ENCODE results near the gene SGMS1.
A peak's percentile ranks its signal among the peaks of the same experiment; 100 is the strongest.

Gene SGMS1

DNA sequence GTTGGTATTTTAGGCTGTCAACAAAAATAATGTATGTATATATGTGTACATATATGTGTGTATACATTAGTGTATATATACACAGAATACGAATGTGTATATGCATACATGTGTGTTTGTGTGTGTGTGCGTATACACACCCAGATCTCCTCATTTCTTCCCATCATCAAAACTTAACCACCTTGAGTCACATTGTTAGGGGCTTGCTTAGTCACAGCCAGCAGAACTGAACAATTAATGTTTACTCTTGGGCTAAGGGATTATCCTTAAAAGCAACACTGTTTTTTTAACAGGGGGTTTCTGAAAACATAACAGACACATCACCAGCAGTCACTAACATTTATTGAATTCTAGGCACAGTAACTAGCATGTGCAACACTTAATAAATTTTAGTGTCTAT, 289.5 kb downstream of the SGMS1 start:
- DNase-seq (ENCODE audit: low read depth) = no peak

- no peak for DNase-seq (ENCODE audit: low read depth)
Observed at GRCh38 chr10:50333872-50334271, 289.9 kb downstream of the SGMS1 start.

GRCh38 chr10:50332108-50332842, 291.5 kb downstream of the SGMS1 start:
- DNase-seq (ENCODE audit: low read depth) = no peak

GRCh38 chr10:50331486-50331885, 292.3 kb downstream of the SGMS1 start:
- no peak for DNase-seq (ENCODE audit: low read depth)

- DNase-seq (ENCODE audit: low read depth) = peak; percentile 73
Observed at GRCh38 chr10:50326757-50327701, 296.7 kb downstream of the SGMS1 start.

- no peak for DNase-seq (ENCODE audit: low read depth)
Observed at GRCh38 chr10:50326172-50326555, 297.6 kb downstream of the SGMS1 start.

GRCh38 chr10:50325449-50326171, 298.1 kb downstream of the SGMS1 start:
- DNase-seq (ENCODE audit: low read depth) = peak; percentile 82

GRCh38 chr10:50324680-50325393, 298.9 kb downstream of the SGMS1 start:
- no peak for DNase-seq (ENCODE audit: low read depth)

DNA sequence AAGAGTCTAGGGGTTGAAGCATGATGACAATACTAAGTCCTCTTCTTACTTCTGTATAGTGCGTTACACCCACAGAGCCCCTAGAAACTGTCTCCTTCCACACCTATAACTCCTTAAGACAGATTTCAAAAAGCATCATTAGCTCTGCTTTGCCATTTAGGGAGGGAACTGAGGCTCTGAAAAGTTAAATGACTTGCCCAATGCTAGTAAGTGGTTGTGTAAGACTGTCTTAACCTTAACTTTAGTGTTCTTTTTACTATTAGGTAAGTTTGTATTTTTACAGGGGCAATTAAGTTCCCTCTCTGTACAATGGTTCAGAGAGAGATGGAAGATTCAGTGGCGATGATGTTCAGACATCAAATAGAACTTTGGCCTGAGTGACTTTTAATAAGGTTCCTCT, 299.7 kb downstream of the SGMS1 start:
- no peak for DNase-seq (ENCODE audit: low read depth)

GRCh38 chr10:50322077-50322476, 301.7 kb downstream of the SGMS1 start:
- DNase-seq (ENCODE audit: low read depth) = no peak

GRCh38 chr10:50318129-50318528, 305.6 kb downstream of the SGMS1 start:
- no peak for DNase-seq (ENCODE audit: low read depth)

DNA sequence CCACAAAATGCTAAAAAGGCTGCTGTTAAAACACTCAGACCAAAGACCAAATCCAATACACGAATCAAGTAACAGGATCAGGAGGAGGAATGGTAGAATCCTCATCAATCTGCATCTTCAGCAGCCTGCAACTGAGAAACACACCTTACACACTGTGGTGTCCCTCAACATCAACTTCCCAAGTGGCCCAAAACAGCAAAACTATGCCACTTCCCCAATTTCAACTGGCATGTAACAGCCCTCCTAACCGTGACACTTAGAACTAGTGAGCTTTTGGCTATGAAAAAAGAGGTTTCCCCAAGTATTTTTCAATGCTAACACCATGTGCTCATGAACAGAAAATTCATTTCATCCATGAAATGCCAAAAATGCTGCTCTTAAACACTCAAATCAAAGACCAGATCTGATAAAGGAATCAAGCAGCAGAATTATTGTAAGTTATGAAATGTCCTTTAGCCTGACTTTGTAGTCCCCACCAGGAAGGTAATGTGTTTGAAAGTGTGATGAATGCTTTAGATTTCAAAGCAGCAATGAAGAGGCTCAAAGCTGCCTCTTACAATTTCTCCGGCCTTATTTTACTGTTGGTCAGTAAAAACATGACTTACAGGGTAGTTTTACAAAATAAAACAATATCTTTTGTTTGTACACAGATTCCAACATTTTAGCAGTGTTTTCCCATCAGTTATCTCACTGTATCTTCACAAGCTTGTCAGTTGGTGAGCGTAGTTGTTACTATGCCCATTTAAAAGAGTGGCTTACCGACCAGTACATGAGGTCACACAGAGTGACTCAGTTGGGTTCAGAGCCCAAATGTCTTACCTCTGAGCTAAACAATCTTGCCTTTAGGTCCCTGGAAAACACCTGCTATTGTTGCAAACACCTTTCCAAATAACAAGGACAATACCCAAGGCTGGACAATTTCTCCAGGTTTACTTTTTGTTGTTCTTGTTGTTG, 306.8 kb downstream of the SGMS1 start:
- DNase-seq (ENCODE audit: low read depth) = no peak

DNA sequence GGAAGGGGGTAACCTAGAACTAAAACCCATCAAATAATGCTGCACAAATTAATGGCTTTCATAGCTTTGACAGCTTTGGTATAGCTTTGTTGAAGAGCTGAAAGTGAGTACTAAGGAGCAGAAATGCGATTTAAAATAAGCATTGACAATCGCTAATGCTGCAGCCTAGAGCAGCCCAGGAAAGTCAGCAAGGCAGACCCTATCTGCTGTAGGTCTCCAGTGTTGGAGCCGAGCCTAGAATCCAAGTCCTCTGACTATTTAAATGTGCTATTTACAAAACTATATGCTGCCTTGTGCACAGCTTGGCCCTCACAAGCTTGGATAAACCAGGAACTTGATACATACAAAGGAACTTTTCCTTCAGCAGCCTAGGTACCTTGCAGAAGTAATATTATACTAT, 307.6 kb downstream of the SGMS1 start:
- no peak for DNase-seq (ENCODE audit: low read depth)

DNA sequence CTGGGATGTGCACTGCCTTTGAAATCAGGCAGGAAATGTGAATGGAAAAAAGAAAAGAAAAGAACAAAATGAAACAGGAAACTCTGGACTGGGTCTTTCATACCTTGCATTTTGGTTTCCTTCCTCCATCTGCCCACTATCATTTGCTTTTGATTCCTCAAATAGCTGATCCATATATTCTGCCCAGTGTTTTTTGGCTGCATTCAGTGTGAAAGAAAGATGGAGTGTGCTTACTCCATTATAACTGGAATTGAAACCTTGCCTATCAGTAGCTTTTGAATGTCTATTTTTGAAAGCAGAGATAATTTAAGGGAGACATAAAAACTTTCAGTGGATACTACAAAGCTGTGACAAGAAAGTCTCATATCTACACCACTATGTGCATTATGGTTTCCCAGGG, 308.3 kb downstream of the SGMS1 start:
- DNase-seq (ENCODE audit: low read depth) = no peak

DNA sequence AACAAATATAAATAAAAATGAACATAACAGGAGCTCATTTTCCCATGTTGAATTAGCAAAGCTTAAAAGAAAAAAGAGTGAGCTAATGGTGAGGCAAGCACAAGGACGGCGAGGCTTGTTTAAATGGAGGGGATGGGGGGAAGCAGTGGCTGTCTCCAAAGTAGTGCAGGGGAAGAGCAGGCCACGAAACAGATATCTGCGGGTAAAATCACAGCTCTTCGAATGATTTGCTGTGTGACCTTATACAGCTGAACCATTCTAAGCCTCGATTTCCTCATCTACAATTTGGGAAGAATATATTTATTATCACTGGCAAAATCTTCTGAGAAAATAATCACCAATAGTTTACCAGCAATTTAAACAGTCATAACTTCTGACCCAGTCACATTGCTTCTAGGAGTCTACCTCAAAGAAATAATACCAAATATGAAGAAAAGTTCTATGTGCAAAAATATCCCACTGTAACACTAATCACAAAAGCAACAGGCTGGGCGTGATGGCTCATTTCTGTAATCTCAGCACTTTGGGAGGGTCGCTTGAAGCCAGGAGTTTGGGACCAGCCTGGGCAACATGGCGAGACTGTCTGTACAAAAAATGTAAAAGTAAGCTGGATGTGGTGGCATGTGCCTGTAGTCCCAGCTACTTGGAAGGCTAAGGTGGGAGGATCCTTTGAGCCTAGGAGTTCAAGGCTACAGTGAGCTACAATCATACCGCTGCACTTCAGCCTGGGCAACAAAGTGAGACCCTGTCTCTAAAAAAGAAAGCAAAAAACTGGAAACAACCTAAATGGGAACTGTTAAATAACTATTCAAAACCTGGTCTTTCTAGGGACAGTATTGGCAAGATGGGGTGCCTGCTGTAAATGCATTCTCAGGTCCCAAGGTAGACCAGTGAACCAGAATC, 309.3 kb downstream of the SGMS1 start:
- DNase-seq (ENCODE audit: low read depth) = no peak

GRCh38 chr10:50312464-50313437, 311.0 kb downstream of the SGMS1 start:
- DNase-seq (ENCODE audit: low read depth) = peak; percentile 47

GRCh38 chr10:50310560-50311174, 313.1 kb downstream of the SGMS1 start:
- no peak for DNase-seq (ENCODE audit: low read depth)

GRCh38 chr10:50309342-50309741, 314.4 kb downstream of the SGMS1 start:
- DNase-seq (ENCODE audit: low read depth) = no peak

All from GM04504 (cell line).